Effector memory CD8-positive, alpha-beta T cell (primary cell): Measurements from ENCODE around the gene NAIF1.

ENCODE experiments used
- ATAC-seq: fragments of 150-1000 bp; cut with Tn5 transposase; replicated peaks from 2 replicates; pipeline ENCODE4 v1.10.0; 2021; ENCODE audit warnings: mild to moderate bottlenecking, moderate library complexity
- DNase-seq, 3 experiments: peaks; one replicate each; pipeline ENCODE4 v3.0.0; 2021
- H3K27ac Mint-ChIP-seq, 2 donors: one replicate each; pipeline ENCODE4 v1.8.0; 2022; ENCODE audit warnings: mild to moderate bottlenecking in 2 of 2, mixed read lengths in 2 of 2, moderate library complexity in 2 of 2
- H3K27me3 Mint-ChIP-seq, 2 donors: one replicate each; pipeline ENCODE4 v1.8.0; 2022; ENCODE audit warnings: mixed read lengths in 2 of 2
- H3K36me3 Mint-ChIP-seq: one replicate; pipeline ENCODE4 v1.8.0; 2022; ENCODE audit warnings: mild to moderate bottlenecking, moderate library complexity, mixed read lengths; ENCODE audit not compliant: insufficient read depth
- H3K4me1 Mint-ChIP-seq, 2 donors: one replicate each; pipeline ENCODE4 v1.8.0; 2022; ENCODE audit warnings: low read depth in 2 of 2, mixed read lengths in 2 of 2
- H3K4me3 Mint-ChIP-seq, 2 donors: one replicate each; pipeline ENCODE4 v1.8.0; 2022; ENCODE audit warnings: mild to moderate bottlenecking in 2 of 2, mixed read lengths in 2 of 2, moderate library complexity in 2 of 2
- H3K9me3 Mint-ChIP-seq, 2 donors: one replicate each; pipeline ENCODE4 v1.8.0; 2022; ENCODE audit warnings: mixed read lengths in 2 of 2

NAIF1 gene

DNA sequence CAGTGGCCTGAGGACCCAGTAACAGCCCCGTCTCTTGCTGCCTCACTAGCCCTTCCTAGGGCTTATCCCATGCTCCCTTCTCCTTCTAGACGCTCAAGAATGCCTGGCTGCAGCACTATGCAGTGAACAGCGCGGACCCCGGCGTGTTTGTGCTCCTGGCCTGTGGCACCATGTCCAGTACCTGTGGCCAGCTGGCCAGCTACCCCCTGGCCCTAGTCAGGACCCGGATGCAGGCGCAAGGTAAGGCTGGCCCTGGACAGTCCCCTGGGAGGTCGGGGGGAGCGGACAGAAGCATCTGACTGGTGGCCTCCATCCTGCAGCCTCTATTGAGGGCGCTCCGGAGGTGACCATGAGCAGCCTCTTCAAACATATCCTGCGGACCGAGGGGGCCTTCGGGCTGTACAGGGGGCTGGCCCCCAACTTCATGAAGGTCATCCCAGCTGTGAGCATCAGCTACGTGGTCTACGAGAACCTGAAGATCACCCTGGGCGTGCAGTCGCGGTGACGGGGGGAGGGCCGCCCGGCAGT is 39.9 kb upstream of the NAIF1 start:
- Mint-ChIP-seq H3K27ac (peak overlapping the region in 1 of 2 donors; percentile 54), H3K36me3 (peaks cover 53% of the 10 kb centered on the region), H3K4me1 (peaks cover 6 to 9% of the 10 kb centered on the region in 2 donors), H3K9me3 (no peaks in the 10 kb centered on the region), H3K27me3 (no peaks in the 10 kb centered on the region), H3K4me3 (no peak overlapping the region)
- ATAC-seq = no peak
- DNase-seq = no peak

DNA sequence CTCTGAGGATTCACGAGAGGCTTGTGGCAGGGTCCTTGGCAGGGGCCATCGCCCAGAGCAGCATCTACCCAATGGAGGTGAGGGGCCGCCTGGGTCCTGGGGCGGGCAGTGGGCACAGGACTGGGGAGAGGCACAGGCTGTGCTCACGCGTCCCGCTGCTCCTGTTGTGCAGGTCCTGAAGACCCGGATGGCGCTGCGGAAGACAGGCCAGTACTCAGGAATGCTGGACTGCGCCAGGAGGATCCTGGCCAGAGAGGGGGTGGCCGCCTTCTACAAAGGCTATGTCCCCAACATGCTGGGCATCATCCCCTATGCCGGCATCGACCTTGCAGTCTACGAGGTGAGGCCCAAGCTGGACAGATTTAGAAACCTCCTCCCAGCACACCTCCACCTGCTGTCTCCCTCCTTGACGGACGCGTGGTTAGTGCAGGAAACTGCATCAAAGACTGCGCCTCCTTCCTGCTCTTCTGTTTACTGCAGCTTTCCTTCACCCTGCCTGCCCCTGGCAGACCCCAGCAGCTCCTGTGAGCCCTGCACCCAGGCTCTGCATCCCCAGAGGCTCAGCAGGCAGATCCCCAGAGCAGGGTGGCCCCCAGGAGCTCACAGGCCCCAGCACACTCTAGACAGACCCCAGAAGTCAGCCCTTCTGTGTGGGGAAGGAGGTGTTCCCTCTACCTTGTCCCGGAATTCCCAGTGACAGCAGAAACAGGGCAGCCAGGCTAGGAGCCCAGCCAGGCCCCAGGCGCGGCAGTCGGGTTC is 39.2 kb upstream of the NAIF1 start:
- Mint-ChIP-seq H3K27ac (peak overlapping the region; percentile 38 to 54), H3K4me3 (no peak overlapping the region), H3K36me3 (peaks cover 54% of the 10 kb centered on the region), H3K4me1 (peaks cover 6 to 9% of the 10 kb centered on the region in 2 donors), H3K27me3 (no peaks in the 10 kb centered on the region), H3K9me3 (no peaks in the 10 kb centered on the region)
- ATAC-seq (no peak), DNase-seq (no peak)

DNA sequence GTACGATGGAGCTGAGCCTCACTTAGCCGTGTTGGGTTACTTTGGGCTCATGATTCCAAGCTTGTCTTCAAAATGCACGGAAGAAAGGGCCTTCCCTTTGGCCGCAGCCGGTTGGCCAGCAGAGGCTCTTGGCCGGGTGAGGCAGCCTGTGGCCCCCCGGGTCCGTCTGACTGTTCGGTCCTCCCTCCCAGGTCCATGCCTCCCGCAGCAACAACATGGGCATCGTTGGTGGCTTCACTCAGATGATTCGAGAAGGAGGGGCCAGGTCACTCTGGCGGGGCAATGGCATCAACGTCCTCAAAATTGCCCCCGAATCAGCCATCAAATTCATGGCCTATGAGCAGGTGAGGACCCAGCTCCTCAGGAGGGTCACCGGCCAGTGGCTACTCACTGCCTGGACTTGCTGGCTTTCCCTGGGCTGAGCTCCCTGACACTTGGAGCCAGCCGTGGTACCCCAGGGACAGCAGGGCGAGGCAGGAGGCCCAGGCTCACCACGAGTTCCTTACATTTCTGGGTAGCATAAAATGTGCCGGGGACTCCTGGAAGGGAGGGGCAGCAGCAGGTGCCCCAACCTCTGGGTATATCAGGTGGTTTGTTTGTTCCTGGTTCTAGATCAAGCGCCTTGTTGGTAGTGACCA is 38.5 kb upstream of the NAIF1 start:
- Mint-ChIP-seq H3K4me1 (peaks cover 6 to 12% of the 10 kb centered on the region in 2 donors), H3K4me3 (no peak overlapping the region), H3K36me3 (peaks cover 61% of the 10 kb centered on the region), H3K27ac (peak overlapping the region in 1 of 2 donors; percentile 38), H3K27me3 (no peaks in the 10 kb centered on the region), H3K9me3 (no peaks in the 10 kb centered on the region)
- DNase-seq = no peak
- no peak for ATAC-seq

DNA sequence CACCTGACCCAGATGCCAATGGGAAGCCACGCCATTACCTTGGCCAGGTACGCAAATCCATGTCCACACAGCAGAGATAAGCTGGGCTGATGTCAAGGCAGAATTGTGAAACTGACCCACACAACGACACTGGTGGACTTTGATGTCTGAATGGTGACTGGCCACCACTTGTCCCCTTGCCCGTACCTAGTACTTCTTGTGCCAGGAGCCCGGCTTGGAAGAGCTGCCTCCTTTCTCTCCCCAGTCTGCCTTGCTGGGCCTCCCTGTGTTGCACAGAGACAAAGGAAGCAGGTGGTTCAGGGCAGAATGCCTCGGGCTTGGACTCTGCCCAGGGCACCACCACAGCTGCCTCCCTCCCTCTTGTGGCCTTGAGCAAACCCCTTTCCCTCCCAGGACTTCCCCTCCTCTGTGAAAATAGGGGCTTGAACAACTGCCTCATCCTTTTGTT is 37.1 kb upstream of the NAIF1 start:
- H3K9me3 Mint-ChIP-seq = no peaks in the 10 kb centered on the region
- ATAC-seq = no peak
- H3K4me1 Mint-ChIP-seq = peaks cover 11 to 17% of the 10 kb centered on the region in 2 donors
- peaks cover 59% of the 10 kb centered on the region for H3K36me3 Mint-ChIP-seq
- H3K27me3 Mint-ChIP-seq = no peaks in the 10 kb centered on the region
- no peak overlapping the region for H3K4me3 Mint-ChIP-seq
- H3K27ac Mint-ChIP-seq = peak overlapping the region in 1 of 2 donors; percentile 44
- no peak for DNase-seq

DNA sequence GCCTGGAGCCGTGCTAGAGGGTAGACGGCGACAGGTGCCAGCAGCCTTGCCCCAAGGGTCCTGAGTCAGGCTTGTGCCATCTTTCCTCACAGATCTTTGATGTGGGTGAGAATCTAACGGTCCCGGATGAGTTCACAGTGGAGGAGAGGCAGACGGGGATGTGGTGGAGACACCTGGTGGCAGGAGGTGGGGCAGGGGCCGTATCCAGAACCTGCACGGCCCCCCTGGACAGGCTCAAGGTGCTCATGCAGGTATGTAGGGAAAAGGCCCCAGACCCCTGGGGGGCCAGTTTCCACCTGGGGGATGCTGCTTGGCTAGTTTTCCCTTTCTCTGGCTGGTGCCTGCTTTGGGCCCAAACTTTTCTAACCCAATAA is 36.5 kb upstream of the NAIF1 start:
- peaks cover 59% of the 10 kb centered on the region for H3K36me3 Mint-ChIP-seq
- peak; percentile 65 for ATAC-seq
- peak overlapping the region; percentile 44 to 88 for H3K27ac Mint-ChIP-seq
- H3K27me3 Mint-ChIP-seq = no peaks in the 10 kb centered on the region
- H3K4me1 Mint-ChIP-seq = peaks cover 16 to 23% of the 10 kb centered on the region in 2 donors
- no peak overlapping the region for H3K4me3 Mint-ChIP-seq
- H3K9me3 Mint-ChIP-seq = no peaks in the 10 kb centered on the region
- DNase-seq = no peak

DNA sequence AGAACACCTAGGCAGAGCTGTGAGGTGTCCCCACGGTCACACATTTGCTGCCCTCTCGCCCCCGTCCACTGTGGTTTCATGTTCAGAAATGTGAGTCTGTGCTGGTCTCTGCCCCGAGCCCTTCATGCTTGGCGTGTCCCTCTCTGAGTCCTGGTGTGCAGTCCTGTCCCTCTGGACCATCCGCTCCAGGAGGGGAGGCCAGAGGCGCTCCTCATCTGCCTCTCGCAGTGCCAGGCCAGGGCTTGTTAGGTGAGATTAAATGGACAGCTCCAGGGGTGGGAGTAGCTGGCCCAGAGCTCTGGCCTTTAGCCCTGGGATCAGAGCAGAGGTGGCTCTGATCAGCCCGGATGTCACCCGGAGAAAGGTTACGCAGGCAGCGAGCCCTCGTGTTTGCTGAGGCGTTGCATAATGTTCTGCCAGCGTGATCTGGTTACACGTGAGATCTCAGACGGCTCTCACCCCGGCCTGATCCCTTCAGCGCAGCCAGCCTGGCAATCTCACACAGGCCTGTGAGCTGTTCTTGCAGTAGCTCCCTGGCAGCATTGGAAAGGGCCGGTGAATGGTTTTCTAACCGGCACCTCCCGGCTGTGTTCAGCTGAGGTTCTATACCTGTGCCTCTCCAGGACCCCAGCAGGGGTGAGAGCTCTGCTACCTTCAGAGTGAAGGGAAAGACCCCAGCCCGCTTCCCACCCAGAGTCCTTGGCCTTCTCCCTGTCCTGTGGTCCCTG is 35.9 kb upstream of the NAIF1 start:
- peak overlapping the region; percentile 87 to 88 for H3K27ac Mint-ChIP-seq
- H3K4me1 Mint-ChIP-seq = peaks cover 16 to 27% of the 10 kb centered on the region in 2 donors
- peaks cover 58% of the 10 kb centered on the region for H3K36me3 Mint-ChIP-seq
- no peak overlapping the region for H3K4me3 Mint-ChIP-seq
- H3K27me3 Mint-ChIP-seq = no peaks in the 10 kb centered on the region
- H3K9me3 Mint-ChIP-seq = no peaks in the 10 kb centered on the region
- DNase-seq (no peak), ATAC-seq (no peak)

DNA sequence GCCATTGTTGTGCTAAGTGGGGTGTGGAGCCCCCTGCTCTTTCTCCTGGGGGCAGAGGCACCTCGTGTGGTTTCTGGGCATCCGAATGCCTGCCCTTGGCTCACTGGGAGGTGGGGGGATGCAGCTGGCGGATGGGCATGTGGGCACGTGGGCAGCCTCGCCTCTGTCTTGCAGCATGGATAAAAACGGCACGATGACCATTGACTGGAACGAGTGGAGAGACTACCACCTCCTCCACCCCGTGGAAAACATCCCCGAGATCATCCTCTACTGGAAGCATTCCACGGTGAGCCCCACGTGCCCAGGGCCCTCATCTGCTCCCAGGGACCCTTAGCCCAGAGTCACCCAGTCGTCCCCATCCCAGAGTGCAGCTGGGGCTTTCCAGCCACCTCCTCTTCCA is 35.1 kb upstream of the NAIF1 start:
- DNase-seq (no peak), ATAC-seq (no peak)
- H3K4me1 Mint-ChIP-seq = peaks cover 16 to 32% of the 10 kb centered on the region in 2 donors
- peaks cover 51% of the 10 kb centered on the region for H3K36me3 Mint-ChIP-seq
- no peak overlapping the region for H3K4me3 Mint-ChIP-seq
- no peaks in the 10 kb centered on the region for H3K9me3 Mint-ChIP-seq
- no peaks in the 10 kb centered on the region for H3K27me3 Mint-ChIP-seq
- peak overlapping the region; percentile 87 to 88 for H3K27ac Mint-ChIP-seq

DNA sequence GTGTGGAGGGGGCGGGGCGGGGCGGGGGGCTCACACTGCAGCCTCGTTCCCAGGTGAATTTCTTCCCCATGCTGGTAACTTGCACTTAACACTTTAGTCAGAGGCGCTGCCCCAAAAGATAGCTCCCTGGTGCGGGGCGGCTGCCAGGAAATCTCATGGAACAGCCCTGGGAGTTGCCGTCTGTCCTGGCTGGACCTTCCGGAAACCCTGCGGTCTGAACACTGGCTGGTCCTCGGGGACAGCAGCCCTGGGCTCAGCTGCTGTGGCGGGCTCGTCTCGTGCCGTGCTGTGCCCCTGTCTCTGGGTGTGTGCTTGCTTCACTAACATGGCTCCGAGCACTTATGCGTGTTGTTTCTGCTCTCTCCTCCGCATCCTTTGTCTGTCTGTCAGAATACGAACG is 34.6 kb upstream of the NAIF1 start:
- ATAC-seq (no peak), DNase-seq (no peak)
- Mint-ChIP-seq H3K9me3 (no peaks in the 10 kb centered on the region), H3K4me1 (peaks cover 19 to 33% of the 10 kb centered on the region in 2 donors), H3K36me3 (peaks cover 48% of the 10 kb centered on the region), H3K27me3 (no peaks in the 10 kb centered on the region), H3K4me3 (no peak overlapping the region), H3K27ac (peak overlapping the region in 1 of 2 donors; percentile 87)

DNA sequence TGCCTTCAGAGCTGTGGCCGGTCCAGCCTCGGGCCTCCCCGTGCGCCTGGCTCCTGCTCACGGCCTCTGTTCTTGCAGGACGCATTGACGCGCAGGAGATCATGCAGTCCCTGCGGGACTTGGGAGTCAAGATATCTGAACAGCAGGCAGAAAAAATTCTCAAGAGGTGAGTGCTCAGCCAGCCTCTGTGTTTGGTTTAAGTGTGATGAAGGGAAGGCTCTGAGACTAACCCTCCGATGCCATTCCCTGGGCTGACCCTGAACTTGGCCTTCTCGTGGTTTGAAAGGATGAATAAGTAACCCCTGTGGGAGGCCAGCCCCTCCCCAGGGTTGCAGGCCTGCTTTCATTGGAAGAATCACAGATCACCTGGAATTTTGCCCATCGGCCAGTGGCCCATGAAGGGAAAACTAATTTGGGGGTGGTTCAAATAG is 34.1 kb upstream of the NAIF1 start:
- Mint-ChIP-seq H3K9me3 (no peaks in the 10 kb centered on the region), H3K36me3 (peaks cover 44% of the 10 kb centered on the region), H3K4me1 (peaks cover 23 to 33% of the 10 kb centered on the region in 2 donors), H3K4me3 (no peak overlapping the region), H3K27me3 (no peaks in the 10 kb centered on the region), H3K27ac (peak overlapping the region; percentile 79 to 87)
- DNase-seq (no peak), ATAC-seq (no peak)

DNA sequence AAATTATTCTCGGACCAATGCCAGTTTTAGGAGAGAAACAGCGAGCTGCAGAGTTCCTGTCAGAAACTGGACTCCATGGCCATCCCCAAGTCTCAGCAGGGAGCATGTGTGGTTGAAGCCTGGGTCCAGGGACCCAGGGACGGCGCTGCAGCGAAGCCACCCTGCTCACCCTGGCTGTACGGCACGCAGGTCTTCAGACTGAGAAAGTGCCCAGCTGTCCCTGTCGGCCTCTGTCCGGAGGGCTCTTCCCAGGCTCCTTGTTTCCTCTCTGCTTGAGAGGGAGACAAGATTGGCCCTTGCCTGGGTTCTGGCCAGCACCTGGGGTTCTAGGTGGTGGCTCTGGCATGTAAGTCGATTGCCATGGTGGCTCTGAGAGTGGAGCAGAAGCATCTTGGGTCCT is 33.5 kb upstream of the NAIF1 start:
- Mint-ChIP-seq H3K27ac (peak overlapping the region; percentile 79 to 87), H3K4me1 (peaks cover 23 to 33% of the 10 kb centered on the region in 2 donors), H3K4me3 (no peak overlapping the region), H3K36me3 (peaks cover 37% of the 10 kb centered on the region), H3K27me3 (no peaks in the 10 kb centered on the region), H3K9me3 (no peaks in the 10 kb centered on the region)
- DNase-seq (no peak), ATAC-seq (no peak)

DNA sequence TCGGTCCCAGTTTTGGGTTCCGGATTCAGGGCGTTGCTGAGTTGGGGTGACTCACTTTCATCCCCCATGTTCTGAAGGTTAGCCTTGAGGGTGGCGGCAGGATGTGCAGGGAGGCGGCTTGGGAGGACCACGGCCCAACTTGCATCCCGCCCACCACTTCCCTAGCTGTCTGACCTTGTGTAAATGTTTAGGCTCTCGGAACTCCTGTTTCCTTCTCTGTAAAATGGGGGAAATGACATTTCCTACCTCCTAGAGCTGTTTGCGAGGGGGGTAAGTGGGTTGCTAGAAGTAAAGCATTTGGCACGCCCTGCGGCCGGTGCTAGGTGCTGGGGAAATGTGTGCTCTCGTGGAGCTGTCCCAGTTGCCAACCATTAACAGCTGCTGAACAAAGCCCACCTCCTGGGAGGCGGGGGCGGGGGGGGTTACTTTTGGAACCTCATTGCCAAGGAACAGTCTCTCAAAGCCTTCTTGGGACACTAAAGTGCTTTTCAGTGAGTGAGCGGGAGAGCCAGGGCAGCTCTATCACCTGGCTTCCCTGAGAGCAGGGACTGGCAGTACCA is 32.9 kb upstream of the NAIF1 start:
- Mint-ChIP-seq H3K9me3 (no peaks in the 10 kb centered on the region), H3K4me1 (peaks cover 23 to 33% of the 10 kb centered on the region in 2 donors), H3K27me3 (no peaks in the 10 kb centered on the region), H3K27ac (peak overlapping the region in 1 of 2 donors; percentile 79), H3K4me3 (peak overlapping the region in 1 of 2 donors; percentile 25), H3K36me3 (peaks cover 35% of the 10 kb centered on the region)
- DNase-seq (no peak), ATAC-seq (no peak)

DNA sequence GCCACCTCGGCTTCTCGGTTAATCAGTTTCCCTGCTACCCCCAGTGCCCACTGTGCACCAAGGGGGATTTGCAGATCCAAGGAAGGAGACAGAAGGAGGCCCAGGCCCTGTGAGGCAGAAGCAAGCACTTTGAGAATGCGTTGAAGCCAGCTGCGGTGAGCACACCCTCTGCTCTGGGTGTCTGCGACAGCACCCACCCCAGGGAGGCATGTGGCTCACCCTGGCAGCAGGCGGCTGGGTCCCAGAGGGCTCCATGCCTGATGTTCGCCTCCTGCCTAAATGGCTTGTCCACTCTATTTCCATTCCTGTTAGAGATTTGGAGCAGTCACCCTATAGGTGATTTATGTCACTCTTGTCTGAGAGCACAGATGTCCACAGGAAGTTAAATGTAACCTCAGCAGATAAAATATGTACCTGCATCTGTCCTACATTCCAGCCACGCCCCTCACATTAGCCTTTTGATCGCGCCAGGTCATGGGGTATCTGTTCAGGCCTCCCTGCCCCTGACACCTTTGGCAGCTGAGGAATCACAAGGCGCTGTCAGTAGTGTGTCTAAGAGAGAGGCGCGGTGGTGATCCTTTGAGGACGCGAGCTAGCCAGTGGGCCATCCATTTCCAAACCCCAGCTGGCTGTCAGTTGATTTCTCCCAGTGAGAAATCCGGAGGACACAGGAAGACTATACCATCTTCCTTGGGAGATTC is 32.3 kb upstream of the NAIF1 start:
- Mint-ChIP-seq H3K4me1 (peaks cover 27 to 37% of the 10 kb centered on the region in 2 donors), H3K27ac (peak overlapping the region; percentile 57 to 60), H3K36me3 (peaks cover 33% of the 10 kb centered on the region), H3K9me3 (no peaks in the 10 kb centered on the region), H3K27me3 (no peaks in the 10 kb centered on the region), H3K4me3 (peak overlapping the region in 1 of 2 donors; percentile 25)
- DNase-seq (no peak), ATAC-seq (peak; percentile 26)
